ENCODE results near the gene EEF2K. TPM values are rescaled to one million over a fixed set of nuclear protein-coding genes. Genes with fewer than 3 reads are reported as not detected.
A peak's percentile ranks its signal among the peaks of the same experiment; 100 is the strongest.

EEF2K gene
- total and polyA plus RNA-seq, 2 of the 13 experiments (the other 11 are each of a cell fraction or from before 2014, with no cell fraction given): 22.0 to 23.8 TPM

GRCh38 chr16:22206013-22206841, at the start of gene EEF2K (continued):
- peak; percentile 92 for TF ChIP-seq ZBTB34 (CRISPR knock-in tag; IDR thresholded peaks at IDR 0.05)
- TF ChIP-seq NR2F6 (IDR thresholded peaks at IDR 0.05): no peak
- TF ChIP-seq NR2F6 (CRISPR knock-in tag; IDR thresholded peaks at IDR 0.05): peak; percentile 80
- TF ChIP-seq ATRX (CRISPR knock-in tag; IDR thresholded peaks at IDR 0.05; ENCODE audit: borderline replicate concordance): no peak; the same call in 1 of the 2 replicates
- TF ChIP-seq NFE2 (CRISPR knock-in tag; IDR thresholded peaks at IDR 0.05): no peak
- peak; percentile 82; the same call in 1 of the 2 replicates for TF ChIP-seq ZSCAN22 (CRISPR knock-in tag; IDR thresholded peaks at IDR 0.05)
- peak; percentile 15; the same call in 1 of the 2 replicates for TF ChIP-seq KLF15 (CRISPR knock-in tag; IDR thresholded peaks at IDR 0.05; ENCODE audit: borderline replicate concordance)
- TF ChIP-seq PRPF4 (IDR thresholded peaks at IDR 0.05; ENCODE audit: low read depth, low read length, poor library complexity, severe bottlenecking): no peak
- TF ChIP-seq AGO2 (optimal IDR thresholded peaks at IDR 0.05; ENCODE audit: low read depth, low read length): peak; percentile 81
- TF ChIP-seq HIVEP1 (CRISPR knock-in tag; IDR thresholded peaks at IDR 0.05): 0 out of 2 replicates have a peak, but pooled peaks have one; percentile 14
- no peak; the same call in 1 of the 2 replicates for TF ChIP-seq ZNF432 (CRISPR knock-in tag; IDR thresholded peaks at IDR 0.05; ENCODE audit: borderline replicate concordance)
- TF ChIP-seq ARNT (IDR thresholded peaks at IDR 0.05): no peak
- TF ChIP-seq ARNTL (CRISPR knock-in tag; IDR thresholded peaks at IDR 0.05): peak; percentile 98
- peak; percentile 87 for TF ChIP-seq ASH2L (IDR thresholded peaks at IDR 0.05; ENCODE audit: insufficient read length, low read depth, low read length)
- TF ChIP-seq ZNF264 (CRISPR knock-in tag; IDR thresholded peaks at IDR 0.05): peak; percentile 85
- no peak for TF ChIP-seq RORA (CRISPR knock-in tag; IDR thresholded peaks at IDR 0.05)
- peak; percentile 80 for TF ChIP-seq BRD4 (CRISPR knock-in tag; IDR thresholded peaks at IDR 0.05)
- TF ChIP-seq SP2 (CRISPR knock-in tag; IDR thresholded peaks at IDR 0.05): peak; percentile 42; the same call in 1 of the 2 replicates
- TF ChIP-seq ZNF552 (CRISPR knock-in tag; IDR thresholded peaks at IDR 0.05; ENCODE audit: borderline replicate concordance): no peak
- TF ChIP-seq ZNF451 (CRISPR knock-in tag; IDR thresholded peaks at IDR 0.05): peak; percentile 98
- TF ChIP-seq MED13 (CRISPR knock-in tag; IDR thresholded peaks at IDR 0.05): peak; percentile 87
- TF ChIP-seq MAX (IDR thresholded peaks at IDR 0.05): peak; percentile 97
- peak; percentile 97 for TF ChIP-seq ZNF335 (CRISPR knock-in tag; IDR thresholded peaks at IDR 0.05)
- peak; percentile 62; the same call in 1 of the 2 replicates for TF ChIP-seq AHR (CRISPR knock-in tag; IDR thresholded peaks at IDR 0.05)
- peak; percentile 94 for TF ChIP-seq LBX2 (CRISPR knock-in tag; IDR thresholded peaks at IDR 0.05; ENCODE audit: borderline replicate concordance)
- TF ChIP-seq KMT2B (CRISPR knock-in tag; IDR thresholded peaks at IDR 0.05): peak; percentile 91
- TF ChIP-seq HHEX (CRISPR knock-in tag; IDR thresholded peaks at IDR 0.05): 0 out of 2 replicates have a peak, but pooled peaks have one; percentile 12
- TF ChIP-seq GATAD2A (CRISPR knock-in tag; IDR thresholded peaks at IDR 0.05): peak; percentile 94
- peak; percentile 87 for TF ChIP-seq U2AF1 (optimal IDR thresholded peaks at IDR 0.05; ENCODE audit: low read depth, low read length)
- TF ChIP-seq ZNF572 (CRISPR knock-in tag; IDR thresholded peaks at IDR 0.05): no peak; the same call in 1 of the 2 replicates
- TF ChIP-seq NBN (conservative IDR thresholded peaks at IDR 0.05): no peak
- 0 out of 2 replicates have a peak, but pooled peaks have one; percentile 83 for TF ChIP-seq HOXA9 (CRISPR knock-in tag; IDR thresholded peaks at IDR 0.05; ENCODE audit: borderline replicate concordance)
- TF ChIP-seq ZFP82 (CRISPR knock-in tag; IDR thresholded peaks at IDR 0.05; ENCODE audit: borderline replicate concordance): peak; percentile 90; the same call in 1 of the 2 replicates

All from HepG2 (cell line).